Astrocyte of the spinal cord (primary cell): ENCODE results near the gene THEMIS.

Source experiments
- DNase-seq: peaks from one replicate; pipeline ENCODE4 v3.0.0; 2011; ENCODE audit warnings: low read depth, low spot score
- H3K4me3 ChIP-seq: 2 replicates; pipeline ENCODE4 v1.5.1; 2011; ENCODE audit warnings: low read depth, mild to moderate bottlenecking, low read length, moderate library complexity
- CTCF ChIP-seq: IDR thresholded peaks from 2 replicates; pipeline ENCODE4 v1.5.1; 2012; ENCODE audit warnings: low read depth, mild to moderate bottlenecking, low read length, inconsistent platforms
- in situ Hi-C: cut with HindIII; loops from 2 replicates; pipeline ENCODE4 v1.10.0; 2017; ENCODE audit warnings: low sequenced_read_pairs

THEMIS gene

GRCh38 chr6:127844529-127844928 lies 56.3 kb downstream of the THEMIS start:
- peak; percentile 18 for DNase-seq
- no peak for TF ChIP-seq CTCF
- in situ Hi-C loops, result no loop called here
- no peak overlapping the region for H3K4me3 ChIP-seq

- no peak overlapping the region for H3K4me3 ChIP-seq
- in situ Hi-C loops, result no loop called here
- no peak for DNase-seq
- TF ChIP-seq CTCF, result no peak
Measured at GRCh38 chr6:127843582-127843981, 57.3 kb downstream of the THEMIS start.

GRCh38 chr6:127842562-127842961 lies 58.3 kb downstream of the THEMIS start:
- no peak for TF ChIP-seq CTCF
- DNase-seq, result no peak
- in situ Hi-C loops, result no loop called here
- H3K4me3 ChIP-seq, result no peak overlapping the region

- DNase-seq, result peak; percentile 29
- in situ Hi-C loops, result no loop called here
- no peak for TF ChIP-seq CTCF
- H3K4me3 ChIP-seq, result no peak overlapping the region
Measured at GRCh38 chr6:127841811-127842210, 59.0 kb downstream of the THEMIS start.

- no peak for TF ChIP-seq CTCF
- in situ Hi-C loops, result no loop called here
- DNase-seq, result no peak
Measured at GRCh38 chr6:127834136-127834535, 66.7 kb downstream of the THEMIS start.

GRCh38 chr6:127833336-127833735 lies 67.5 kb downstream of the THEMIS start:
- TF ChIP-seq CTCF, result no peak
- in situ Hi-C loops, result no loop called here
- H3K4me3 ChIP-seq, result no peak overlapping the region
- no peak for DNase-seq

More at GRCh38 chr6:127834136-127834535, 66.7 kb downstream of the THEMIS start:
- H3K4me3 ChIP-seq, result no peak overlapping the region

- in situ Hi-C loops, result no loop called here
- TF ChIP-seq CTCF, result no peak
- no peak for DNase-seq
Measured at GRCh38 chr6:127832381-127832780, 68.5 kb downstream of the THEMIS start.

More at GRCh38 chr6:127832381-127832780, 68.5 kb downstream of the THEMIS start:
- H3K4me3 ChIP-seq, result no peak overlapping the region
